Measurements from ENCODE around the gene RASGEF1B.
"Not testable (repeated sequence)": the region's sequence is repeated elsewhere in the genome, so short reads cannot be mapped to it uniquely, and the experiment has no call there.

RASGEF1B gene

GRCh38 chr4:81495345-81495744 lies 23.6 kb upstream of the RASGEF1B start:
- H3K36me3 ChIP-seq (ENCODE audit: insufficient read depth, low read length), result no peaks in the 10 kb centered on the region
- no peaks in the 10 kb centered on the region for H3K4me1 ChIP-seq (ENCODE audit: insufficient read depth, low read length)
- no peak overlapping the region for H3K4me3 ChIP-seq (ENCODE audit: low read depth in 1 of 2, low read length in 2 of 2)
- no peaks in the 10 kb centered on the region for H3K27me3 ChIP-seq (ENCODE audit: control insufficient read depth in 1 of 2, insufficient read depth in 2 of 2, low read length in 2 of 2)
- no peaks in the 10 kb centered on the region for H3K9me3 ChIP-seq (ENCODE audit: low read length)
- no peak overlapping the region for H3K9ac ChIP-seq (ENCODE audit: low read length)
- H3K27ac ChIP-seq (ENCODE audit: low read depth, low read length), result no peak overlapping the region

GRCh38 chr4:81494031-81494431 lies 22.3 kb upstream of the RASGEF1B start:
- no peaks in the 10 kb centered on the region for H3K4me1 ChIP-seq (ENCODE audit: insufficient read depth, low read length)
- H3K36me3 ChIP-seq (ENCODE audit: insufficient read depth, low read length), result no peaks in the 10 kb centered on the region
- H3K9me3 ChIP-seq (ENCODE audit: low read length), result no peaks in the 10 kb centered on the region
- no peak overlapping the region for H3K27ac ChIP-seq (ENCODE audit: low read depth, low read length)
- H3K27me3 ChIP-seq (ENCODE audit: control insufficient read depth in 1 of 2, insufficient read depth in 2 of 2, low read length in 2 of 2), result no peaks in the 10 kb centered on the region
- no peak overlapping the region for H3K9ac ChIP-seq (ENCODE audit: low read length)
- H3K4me3 ChIP-seq (ENCODE audit: low read depth in 1 of 2, low read length in 2 of 2), result no peak overlapping the region

DNA sequence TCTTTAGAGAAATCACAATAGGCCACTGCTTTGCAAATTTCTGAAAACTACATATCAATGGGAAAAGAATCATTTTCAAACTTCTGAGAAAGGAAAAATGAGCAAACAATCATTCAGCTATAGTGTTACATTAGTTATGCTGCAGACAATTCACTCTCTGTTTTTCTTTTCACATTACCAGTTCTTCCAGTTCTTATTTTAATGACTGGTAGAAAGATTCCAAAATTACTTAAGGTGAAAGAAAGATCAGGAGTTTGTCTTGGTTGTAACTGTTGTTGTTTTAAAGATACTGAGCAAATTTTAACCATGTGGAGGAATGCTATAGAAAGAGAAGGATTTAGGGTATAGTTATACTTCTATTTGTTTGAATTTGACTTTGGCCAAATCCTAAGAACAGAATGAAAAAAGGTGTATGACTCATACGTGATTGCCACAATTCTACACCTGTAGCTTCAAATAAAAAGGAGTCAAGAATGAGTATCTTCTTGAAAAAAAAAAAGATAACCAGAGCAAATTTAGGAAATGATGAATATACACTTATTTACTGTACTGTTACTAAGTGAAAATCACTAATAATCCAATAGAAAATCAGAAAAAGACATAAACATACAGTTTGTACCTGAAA lies 21.0 kb upstream of the RASGEF1B start:
- no peak overlapping the region for H3K9ac ChIP-seq (ENCODE audit: low read length)
- no peaks in the 10 kb centered on the region for H3K4me1 ChIP-seq (ENCODE audit: insufficient read depth, low read length)
- no peaks in the 10 kb centered on the region for H3K9me3 ChIP-seq (ENCODE audit: low read length)
- no peaks in the 10 kb centered on the region for H3K36me3 ChIP-seq (ENCODE audit: insufficient read depth, low read length)
- no peak overlapping the region for H3K27ac ChIP-seq (ENCODE audit: low read depth, low read length)
- H3K27me3 ChIP-seq (ENCODE audit: control insufficient read depth in 1 of 2, insufficient read depth in 2 of 2, low read length in 2 of 2), result no peaks in the 10 kb centered on the region
- no peak overlapping the region for H3K4me3 ChIP-seq (ENCODE audit: low read depth in 1 of 2, low read length in 2 of 2)

DNA sequence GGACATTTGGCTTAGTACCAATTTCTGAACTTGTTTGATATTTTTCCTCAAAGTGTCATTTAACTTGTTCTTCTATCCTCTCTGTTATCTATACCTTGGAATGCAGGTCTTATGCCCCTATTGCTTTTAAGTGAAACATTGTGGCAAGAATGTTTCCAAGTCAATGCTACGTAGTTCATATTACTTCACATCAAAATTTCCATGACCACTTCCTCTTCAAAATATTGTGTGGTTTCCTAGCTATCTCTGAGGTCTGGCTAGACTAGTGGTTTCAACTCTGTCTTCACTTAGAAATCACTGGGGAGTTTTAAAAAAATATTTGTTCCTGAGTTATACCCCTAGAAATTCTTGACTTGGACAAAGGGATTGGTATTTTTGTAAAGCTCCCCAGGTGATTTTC lies 20.2 kb upstream of the RASGEF1B start:
- Histone ChIP-seq H3K4me3 (ENCODE audit: low read depth in 1 of 2, low read length in 2 of 2) (no peak overlapping the region), H3K9me3 (ENCODE audit: low read length) (no peaks in the 10 kb centered on the region), H3K27me3 (ENCODE audit: control insufficient read depth in 1 of 2, insufficient read depth in 2 of 2, low read length in 2 of 2) (no peaks in the 10 kb centered on the region), H3K4me1 (ENCODE audit: insufficient read depth, low read length) (no peaks in the 10 kb centered on the region), H3K36me3 (ENCODE audit: insufficient read depth, low read length) (no peaks in the 10 kb centered on the region), H3K27ac (ENCODE audit: low read depth, low read length) (no peak overlapping the region), H3K9ac (ENCODE audit: low read length) (no peak overlapping the region)

DNA sequence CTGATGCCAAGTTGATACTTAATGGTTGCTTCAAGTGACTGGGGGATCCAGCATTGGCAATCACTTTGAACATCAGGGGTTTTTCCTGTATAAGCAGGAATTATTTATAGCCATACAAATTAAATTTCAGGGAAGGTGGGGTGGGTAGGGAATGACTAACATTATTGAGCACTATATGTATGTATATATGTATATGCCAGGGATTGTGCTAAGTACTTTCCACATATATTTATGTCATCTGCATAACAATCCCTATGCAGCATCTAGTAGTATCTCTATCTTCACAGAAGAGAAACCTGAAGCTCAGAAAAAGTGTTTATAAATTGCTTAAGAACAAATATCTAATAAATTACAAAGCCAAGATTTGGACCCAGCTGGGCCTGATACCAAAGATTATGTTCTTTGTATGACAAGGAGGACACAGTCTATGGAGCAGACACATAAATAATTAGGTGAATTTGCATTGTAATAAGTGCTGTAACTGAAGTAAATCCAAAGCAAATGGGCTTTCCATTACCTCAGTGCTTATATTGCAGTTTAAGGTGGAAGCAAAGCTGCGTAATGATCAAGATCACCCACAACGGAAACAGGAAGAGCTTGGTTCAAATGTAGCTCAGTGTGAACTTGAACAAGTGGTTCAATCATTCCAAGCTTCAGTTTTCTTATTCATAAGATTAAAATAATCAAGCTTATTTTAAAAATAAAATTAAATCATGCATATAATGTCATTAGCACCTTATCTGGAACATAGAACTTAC lies 18.9 kb upstream of the RASGEF1B start:
- H3K4me1 ChIP-seq (ENCODE audit: insufficient read depth, low read length), result no peaks in the 10 kb centered on the region
- no peaks in the 10 kb centered on the region for H3K9me3 ChIP-seq (ENCODE audit: low read length)
- no peaks in the 10 kb centered on the region for H3K36me3 ChIP-seq (ENCODE audit: insufficient read depth, low read length)
- H3K27me3 ChIP-seq (ENCODE audit: control insufficient read depth in 1 of 2, insufficient read depth in 2 of 2, low read length in 2 of 2), result no peaks in the 10 kb centered on the region
- no peak overlapping the region for H3K27ac ChIP-seq (ENCODE audit: low read depth, low read length)
- H3K4me3 ChIP-seq (ENCODE audit: low read depth in 1 of 2, low read length in 2 of 2), result no peak overlapping the region
- no peak overlapping the region for H3K9ac ChIP-seq (ENCODE audit: low read length)

GRCh38 chr4:81486502-81486901 lies 14.8 kb upstream of the RASGEF1B start:
- Histone ChIP-seq H3K27ac (ENCODE audit: low read depth, low read length) (no peak overlapping the region), H3K4me1 (ENCODE audit: insufficient read depth, low read length) (no peaks in the 10 kb centered on the region), H3K27me3 (ENCODE audit: control insufficient read depth in 1 of 2, insufficient read depth in 2 of 2, low read length in 2 of 2) (no peaks in the 10 kb centered on the region)

GRCh38 chr4:81485310-81485980 lies 13.7 kb upstream of the RASGEF1B start:
- no peaks in the 10 kb centered on the region for H3K36me3 ChIP-seq (ENCODE audit: insufficient read depth, low read length)
- no peaks in the 10 kb centered on the region for H3K4me1 ChIP-seq (ENCODE audit: insufficient read depth, low read length)
- no peaks in the 10 kb centered on the region for H3K27me3 ChIP-seq (ENCODE audit: control insufficient read depth in 1 of 2, insufficient read depth in 2 of 2, low read length in 2 of 2)
- H3K4me3 ChIP-seq (ENCODE audit: low read depth in 1 of 2, low read length in 2 of 2), result no peak overlapping the region
- no peak overlapping the region for H3K27ac ChIP-seq (ENCODE audit: low read depth, low read length)
- H3K9ac ChIP-seq (ENCODE audit: low read length), result no peak overlapping the region
- no peaks in the 10 kb centered on the region for H3K9me3 ChIP-seq (ENCODE audit: low read length)

More at GRCh38 chr4:81486502-81486901, 14.8 kb upstream of the RASGEF1B start:
- no peaks in the 10 kb centered on the region for H3K9me3 ChIP-seq (ENCODE audit: low read length)
- no peaks in the 10 kb centered on the region for H3K36me3 ChIP-seq (ENCODE audit: insufficient read depth, low read length)
- H3K9ac ChIP-seq (ENCODE audit: low read length), result no peak overlapping the region
- H3K4me3 ChIP-seq (ENCODE audit: low read depth in 1 of 2, low read length in 2 of 2), result no peak overlapping the region

GRCh38 chr4:81482326-81482725 lies 10.6 kb upstream of the RASGEF1B start:
- H3K9ac ChIP-seq (ENCODE audit: low read length), result no peak overlapping the region
- no peaks in the 10 kb centered on the region for H3K36me3 ChIP-seq (ENCODE audit: insufficient read depth, low read length)
- H3K4me1 ChIP-seq (ENCODE audit: insufficient read depth, low read length), result no peaks in the 10 kb centered on the region
- no peak overlapping the region for H3K4me3 ChIP-seq (ENCODE audit: low read depth in 1 of 2, low read length in 2 of 2)
- H3K27ac ChIP-seq (ENCODE audit: low read depth, low read length), result no peak overlapping the region
- H3K9me3 ChIP-seq (ENCODE audit: low read length), result no peaks in the 10 kb centered on the region
- no peaks in the 10 kb centered on the region for H3K27me3 ChIP-seq (ENCODE audit: control insufficient read depth in 1 of 2, insufficient read depth in 2 of 2, low read length in 2 of 2)

DNA sequence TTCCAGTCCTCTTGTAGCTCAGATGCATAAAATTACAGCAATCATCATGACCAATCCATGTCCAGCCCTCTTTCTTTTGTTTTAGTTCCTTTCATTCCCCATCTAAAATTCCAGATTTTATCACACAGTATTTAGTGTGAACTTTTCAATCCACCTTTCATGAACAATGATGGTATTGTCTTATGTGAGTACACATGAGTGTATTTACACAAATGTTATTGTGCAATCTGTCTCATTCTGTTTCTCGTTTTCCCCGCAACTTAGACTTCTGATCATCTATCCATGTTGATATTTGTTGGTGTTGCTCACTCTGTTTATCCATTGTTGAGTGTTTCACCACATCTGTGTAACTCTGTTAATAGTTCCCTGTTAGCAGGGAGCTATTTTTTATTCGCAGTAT lies 9.4 kb upstream of the RASGEF1B start:
- no peaks in the 10 kb centered on the region for H3K4me1 ChIP-seq (ENCODE audit: insufficient read depth, low read length)
- H3K4me3 ChIP-seq (ENCODE audit: low read depth in 1 of 2, low read length in 2 of 2), result no peak overlapping the region
- H3K36me3 ChIP-seq (ENCODE audit: insufficient read depth, low read length), result no peaks in the 10 kb centered on the region
- H3K27ac ChIP-seq (ENCODE audit: low read depth, low read length), result no peak overlapping the region
- no peaks in the 10 kb centered on the region for H3K27me3 ChIP-seq (ENCODE audit: control insufficient read depth in 1 of 2, insufficient read depth in 2 of 2, low read length in 2 of 2)
- no peak overlapping the region for H3K9ac ChIP-seq (ENCODE audit: low read length)
- no peaks in the 10 kb centered on the region for H3K9me3 ChIP-seq (ENCODE audit: low read length)

GRCh38 chr4:81479573-81479972 lies 7.9 kb upstream of the RASGEF1B start:
- H3K4me3 ChIP-seq (ENCODE audit: low read depth in 1 of 2, low read length in 2 of 2); H3K4me1 ChIP-seq (ENCODE audit: insufficient read depth, low read length); H3K27me3 ChIP-seq (ENCODE audit: control insufficient read depth in 1 of 2, insufficient read depth in 2 of 2, low read length in 2 of 2); H3K36me3 ChIP-seq (ENCODE audit: insufficient read depth, low read length); H3K27ac ChIP-seq (ENCODE audit: low read depth, low read length); H3K9ac ChIP-seq (ENCODE audit: low read length); H3K9me3 ChIP-seq (ENCODE audit: low read length): not testable (repeated sequence)

DNA sequence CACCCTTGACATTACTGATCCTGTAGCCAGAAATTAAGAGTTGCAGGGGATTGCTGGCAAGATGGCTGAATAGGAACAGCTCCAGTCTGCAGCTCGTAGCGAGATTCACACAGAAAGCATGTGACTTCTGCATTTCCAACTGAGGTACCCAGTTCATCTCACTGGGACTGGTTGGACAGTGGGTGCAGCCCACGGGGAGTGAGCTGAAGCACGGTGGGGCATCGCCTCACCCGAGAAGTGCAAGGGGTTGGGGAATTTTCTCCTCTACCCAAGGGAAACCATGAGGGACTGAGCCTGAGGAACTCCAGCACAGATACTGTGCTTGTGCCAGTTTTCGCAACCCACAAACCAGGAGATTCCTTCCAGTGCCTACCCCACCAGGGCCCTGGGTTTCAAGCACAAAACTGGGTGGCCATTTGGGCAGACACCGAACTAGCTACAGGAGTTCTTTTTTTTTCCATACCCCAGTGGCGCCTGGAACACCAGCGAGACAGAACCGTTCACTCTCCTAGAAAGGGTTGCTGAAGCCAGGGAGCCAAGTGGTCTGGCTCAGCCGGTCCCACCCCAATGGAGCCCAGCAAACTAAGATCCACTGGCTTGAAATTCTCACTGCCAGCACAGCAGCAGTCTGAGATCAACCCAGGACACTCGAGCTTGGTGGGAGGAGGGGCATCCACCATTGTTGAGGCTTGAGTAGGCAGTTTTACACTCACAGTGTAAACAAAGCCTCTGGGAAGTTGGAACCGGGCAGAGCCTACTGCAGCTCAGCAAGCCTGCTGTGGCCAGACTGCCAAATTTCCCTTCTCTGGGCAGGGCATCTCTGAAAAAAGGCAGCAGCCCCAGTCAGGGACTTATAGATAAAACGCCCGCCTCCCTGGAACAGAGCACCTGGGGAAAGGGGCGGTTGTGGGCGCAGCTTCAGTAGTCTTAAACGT lies 1.9 kb upstream of the RASGEF1B start:
- H3K4me1 ChIP-seq (ENCODE audit: insufficient read depth, low read length), result peaks cover 14% of the 10 kb centered on the region
- H3K4me3 ChIP-seq (ENCODE audit: low read depth in 1 of 2, low read length in 2 of 2); H3K27me3 ChIP-seq (ENCODE audit: control insufficient read depth in 1 of 2, insufficient read depth in 2 of 2, low read length in 2 of 2); H3K9ac ChIP-seq (ENCODE audit: low read length); H3K9me3 ChIP-seq (ENCODE audit: low read length); H3K36me3 ChIP-seq (ENCODE audit: insufficient read depth, low read length): not testable (repeated sequence)
- peak overlapping the region; percentile 58 for H3K27ac ChIP-seq (ENCODE audit: low read depth, low read length)

Measured in muscle layer of colon (tissue), 2 donors.